ENCODE results near the gene TPX2. TPM values are rescaled to one million over a fixed set of nuclear protein-coding genes. Genes with fewer than 3 reads are reported as not detected.

TPX2 gene
- total RNA-seq, 2 experiments from 2014 or later: 0.85 to 0.89 TPM

DNA sequence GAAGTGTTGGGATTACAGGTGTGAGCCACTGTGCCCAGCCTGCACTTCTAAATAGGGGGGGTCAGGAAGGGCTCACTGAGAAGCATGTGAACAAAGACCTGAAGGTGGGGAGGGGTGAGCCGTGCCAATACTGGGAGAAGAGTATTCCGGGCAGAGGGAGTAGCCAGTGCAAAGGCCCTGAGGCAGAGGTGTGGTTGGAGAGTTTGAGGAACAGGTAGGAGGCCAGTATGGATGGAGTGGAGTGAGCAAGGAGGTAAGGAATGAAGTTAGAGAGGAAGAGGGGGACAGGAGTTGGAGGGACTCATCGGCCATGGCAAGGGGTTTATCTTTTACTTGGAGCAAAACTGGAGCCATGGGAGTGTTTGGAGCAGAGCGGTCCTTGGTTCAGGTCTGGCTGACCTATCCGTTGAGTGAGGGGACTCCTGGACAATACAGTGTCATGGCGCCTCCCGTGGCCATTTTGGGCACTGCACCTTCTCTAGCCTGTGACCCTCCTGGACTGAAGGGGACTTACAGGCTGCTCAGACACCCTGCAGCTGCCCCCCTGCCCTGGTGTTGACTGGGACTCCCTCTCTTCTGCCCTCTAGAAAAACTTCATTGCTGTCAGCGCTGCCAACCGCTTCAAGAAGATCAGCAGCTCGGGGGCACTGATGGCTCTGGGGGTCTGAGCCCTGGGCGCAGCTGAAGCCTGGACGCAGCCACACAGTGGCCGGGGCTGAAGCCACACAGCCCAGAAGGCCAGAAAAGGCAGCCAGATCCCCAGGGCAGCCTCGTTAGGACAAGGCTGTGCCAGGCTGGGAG is 94.2 kb downstream of the TPX2 start:
- Histone ChIP-seq H3K27me3 (ENCODE audit: control insufficient read depth in 1 of 2, insufficient read depth in 2 of 2, low read length in 2 of 2) (no peaks in the 10 kb centered on the region), H3K4me1 (ENCODE audit: insufficient read depth, low read length) (peaks cover 12% of the 10 kb centered on the region), H3K4me3 (ENCODE audit: low read length) (no peak overlapping the region), H3K27ac (ENCODE audit: low read depth in 1 of 2, low read length in 2 of 2) (no peak overlapping the region), H3K9me3 (ENCODE audit: control insufficient read depth in 1 of 2, insufficient read depth in 1 of 2, low read length in 2 of 2) (no peaks in the 10 kb centered on the region), H3K36me3 (ENCODE audit: insufficient read depth, low read length) (no peaks in the 10 kb centered on the region)
- TF ChIP-seq, protein P1, sequence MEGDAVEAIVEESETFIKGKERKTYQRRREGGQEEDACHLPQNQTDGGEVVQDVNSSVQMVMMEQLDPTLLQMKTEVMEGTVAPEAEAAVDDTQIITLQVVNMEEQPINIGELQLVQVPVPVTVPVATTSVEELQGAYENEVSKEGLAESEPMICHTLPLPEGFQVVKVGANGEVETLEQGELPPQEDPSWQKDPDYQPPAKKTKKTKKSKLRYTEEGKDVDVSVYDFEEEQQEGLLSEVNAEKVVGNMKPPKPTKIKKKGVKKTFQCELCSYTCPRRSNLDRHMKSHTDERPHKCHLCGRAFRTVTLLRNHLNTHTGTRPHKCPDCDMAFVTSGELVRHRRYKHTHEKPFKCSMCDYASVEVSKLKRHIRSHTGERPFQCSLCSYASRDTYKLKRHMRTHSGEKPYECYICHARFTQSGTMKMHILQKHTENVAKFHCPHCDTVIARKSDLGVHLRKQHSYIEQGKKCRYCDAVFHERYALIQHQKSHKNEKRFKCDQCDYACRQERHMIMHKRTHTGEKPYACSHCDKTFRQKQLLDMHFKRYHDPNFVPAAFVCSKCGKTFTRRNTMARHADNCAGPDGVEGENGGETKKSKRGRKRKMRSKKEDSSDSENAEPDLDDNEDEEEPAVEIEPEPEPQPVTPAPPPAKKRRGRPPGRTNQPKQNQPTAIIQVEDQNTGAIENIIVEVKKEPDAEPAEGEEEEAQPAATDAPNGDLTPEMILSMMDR (IDR thresholded peaks at IDR 0.05): peak; percentile 72
- ATAC-seq (ENCODE audit: poor library complexity): peak; percentile 51
- Mint-ChIP-seq H3K27me3 (no peaks in the 10 kb centered on the region), H3K4me1 (ENCODE audit: low read depth) (no peaks in the 10 kb centered on the region), H3K4me3 (no peak overlapping the region), H3K36me3 (ENCODE audit: low read depth) (no peaks in the 10 kb centered on the region), H3K9me3 (no peaks in the 10 kb centered on the region), H3K27ac (no peak overlapping the region)
- ChIA-PET CTCF (no interaction called here), POLR2A (no interaction called here)
- intact Hi-C loops (cut with DNase I, micrococcal nuclease): no loop called here
- peak; percentile 30 to 67 (median 44) for DNase-seq

- Histone ChIP-seq H3K9me3 (ENCODE audit: control insufficient read depth in 1 of 2, insufficient read depth in 1 of 2, low read length in 2 of 2) (no peaks in the 10 kb centered on the region), H3K4me1 (ENCODE audit: insufficient read depth, low read length) (peaks cover 12% of the 10 kb centered on the region), H3K36me3 (ENCODE audit: insufficient read depth, low read length) (no peaks in the 10 kb centered on the region), H3K4me3 (ENCODE audit: low read length) (no peak overlapping the region), H3K27ac (ENCODE audit: low read depth in 1 of 2, low read length in 2 of 2) (no peak overlapping the region), H3K27me3 (ENCODE audit: control insufficient read depth in 1 of 2, insufficient read depth in 2 of 2, low read length in 2 of 2) (no peaks in the 10 kb centered on the region)
- no peak for ATAC-seq (ENCODE audit: poor library complexity)
- Mint-ChIP-seq H3K27ac (no peak overlapping the region), H3K9me3 (no peaks in the 10 kb centered on the region), H3K36me3 (ENCODE audit: low read depth) (no peaks in the 10 kb centered on the region), H3K4me3 (no peak overlapping the region), H3K4me1 (ENCODE audit: low read depth) (no peaks in the 10 kb centered on the region), H3K27me3 (no peaks in the 10 kb centered on the region)
- POLR2A ChIA-PET: no interaction called here
- CTCF ChIA-PET: no interaction called here
- TF ChIP-seq, protein P1 (IDR thresholded peaks at IDR 0.05): no peak
- intact Hi-C loops (cut with DNase I, micrococcal nuclease): no loop called here
- DNase-seq: no peak
Observed at GRCh38 chr20:31833931-31834521, 94.9 kb downstream of the TPX2 start.

DNA sequence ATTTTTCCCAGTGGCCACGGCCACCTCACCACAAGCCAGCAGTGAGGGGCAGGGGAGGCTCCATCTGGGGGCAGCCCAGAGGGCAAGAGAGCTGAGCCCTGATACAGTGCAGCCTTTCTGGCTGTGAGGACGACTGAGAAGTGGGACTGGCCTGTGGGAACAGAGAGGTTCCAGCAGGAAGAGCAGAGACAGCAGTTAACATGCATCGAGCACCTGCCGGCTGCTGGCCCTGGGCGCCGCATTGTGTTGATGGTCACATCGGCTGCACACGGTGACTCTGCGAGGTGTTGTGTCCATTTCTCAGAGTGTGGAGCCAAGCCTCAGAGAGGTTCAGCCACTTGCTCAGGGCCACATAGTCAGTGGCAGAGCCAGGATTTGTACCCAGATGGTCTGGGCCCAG is 96.5 kb downstream of the TPX2 start:
- ChIA-PET POLR2A (no interaction called here), CTCF (no interaction called here)
- Histone ChIP-seq H3K27me3 (ENCODE audit: control insufficient read depth in 1 of 2, insufficient read depth in 2 of 2, low read length in 2 of 2) (no peaks in the 10 kb centered on the region), H3K27ac (ENCODE audit: low read depth in 1 of 2, low read length in 2 of 2) (no peak overlapping the region), H3K4me3 (ENCODE audit: low read length) (no peak overlapping the region), H3K9me3 (ENCODE audit: control insufficient read depth in 1 of 2, insufficient read depth in 1 of 2, low read length in 2 of 2) (no peaks in the 10 kb centered on the region), H3K4me1 (ENCODE audit: insufficient read depth, low read length) (peaks cover 12% of the 10 kb centered on the region), H3K36me3 (ENCODE audit: insufficient read depth, low read length) (no peaks in the 10 kb centered on the region)
- H3K27ac Mint-ChIP-seq: no peak overlapping the region
- H3K36me3 Mint-ChIP-seq (ENCODE audit: low read depth): no peaks in the 10 kb centered on the region
- intact Hi-C loops (cut with DNase I, micrococcal nuclease): no loop called here
- DNase-seq (no peak), ATAC-seq (ENCODE audit: poor library complexity) (no peak)
- no peak overlapping the region for H3K4me3 Mint-ChIP-seq
- no peaks in the 10 kb centered on the region for H3K27me3 Mint-ChIP-seq
- TF ChIP-seq, protein P1 (IDR thresholded peaks at IDR 0.05): no peak
- H3K9me3 Mint-ChIP-seq: no peaks in the 10 kb centered on the region
- no peaks in the 10 kb centered on the region for H3K4me1 Mint-ChIP-seq (ENCODE audit: low read depth)

Data from CD4-positive, alpha-beta T cell (primary cell).